ENCODE results near the gene ATM. TPM values are rescaled to one million over a fixed set of nuclear protein-coding genes. Genes with fewer than 3 reads are reported as not detected.
"Not testable (repeated sequence)": the region's sequence is repeated elsewhere in the genome, so short reads cannot be mapped to it uniquely, and the experiment has no call there.

ATM gene
- total RNA-seq, 1 donor from 2014 or later: 72.1 TPM

GRCh38 chr11:108402241-108402640 lies 179.4 kb downstream of the ATM start:
- Mint-ChIP-seq H3K36me3 (ENCODE audit: unreplicated experiment) (no peaks in the 10 kb centered on the region), H3K27ac (ENCODE audit: unreplicated experiment) (no peak overlapping the region), H3K27me3 (ENCODE audit: unreplicated experiment) (no peaks in the 10 kb centered on the region), H3K4me3 (ENCODE audit: unreplicated experiment) (no peak overlapping the region), H3K4me1 (ENCODE audit: unreplicated experiment) (no peaks in the 10 kb centered on the region), H3K9me3 (ENCODE audit: unreplicated experiment) (no peaks in the 10 kb centered on the region)
- DNase-seq (ENCODE audit: extremely low spot score, unreplicated experiment): no peak
- TF ChIP-seq, protein P1, sequence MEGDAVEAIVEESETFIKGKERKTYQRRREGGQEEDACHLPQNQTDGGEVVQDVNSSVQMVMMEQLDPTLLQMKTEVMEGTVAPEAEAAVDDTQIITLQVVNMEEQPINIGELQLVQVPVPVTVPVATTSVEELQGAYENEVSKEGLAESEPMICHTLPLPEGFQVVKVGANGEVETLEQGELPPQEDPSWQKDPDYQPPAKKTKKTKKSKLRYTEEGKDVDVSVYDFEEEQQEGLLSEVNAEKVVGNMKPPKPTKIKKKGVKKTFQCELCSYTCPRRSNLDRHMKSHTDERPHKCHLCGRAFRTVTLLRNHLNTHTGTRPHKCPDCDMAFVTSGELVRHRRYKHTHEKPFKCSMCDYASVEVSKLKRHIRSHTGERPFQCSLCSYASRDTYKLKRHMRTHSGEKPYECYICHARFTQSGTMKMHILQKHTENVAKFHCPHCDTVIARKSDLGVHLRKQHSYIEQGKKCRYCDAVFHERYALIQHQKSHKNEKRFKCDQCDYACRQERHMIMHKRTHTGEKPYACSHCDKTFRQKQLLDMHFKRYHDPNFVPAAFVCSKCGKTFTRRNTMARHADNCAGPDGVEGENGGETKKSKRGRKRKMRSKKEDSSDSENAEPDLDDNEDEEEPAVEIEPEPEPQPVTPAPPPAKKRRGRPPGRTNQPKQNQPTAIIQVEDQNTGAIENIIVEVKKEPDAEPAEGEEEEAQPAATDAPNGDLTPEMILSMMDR (IDR thresholded peaks at IDR 0.05): no peak

GRCh38 chr11:108403052-108403451 lies 180.2 kb downstream of the ATM start:
- no peaks in the 10 kb centered on the region for H3K4me1 Mint-ChIP-seq (ENCODE audit: unreplicated experiment)
- DNase-seq (ENCODE audit: extremely low spot score, unreplicated experiment): no peak
- H3K4me3 Mint-ChIP-seq (ENCODE audit: unreplicated experiment): no peak overlapping the region
- H3K9me3 Mint-ChIP-seq (ENCODE audit: unreplicated experiment): no peaks in the 10 kb centered on the region
- no peaks in the 10 kb centered on the region for H3K36me3 Mint-ChIP-seq (ENCODE audit: unreplicated experiment)
- H3K27ac Mint-ChIP-seq (ENCODE audit: unreplicated experiment): no peak overlapping the region
- no peaks in the 10 kb centered on the region for H3K27me3 Mint-ChIP-seq (ENCODE audit: unreplicated experiment)
- TF ChIP-seq, protein P1 (IDR thresholded peaks at IDR 0.05): no peak

DNA sequence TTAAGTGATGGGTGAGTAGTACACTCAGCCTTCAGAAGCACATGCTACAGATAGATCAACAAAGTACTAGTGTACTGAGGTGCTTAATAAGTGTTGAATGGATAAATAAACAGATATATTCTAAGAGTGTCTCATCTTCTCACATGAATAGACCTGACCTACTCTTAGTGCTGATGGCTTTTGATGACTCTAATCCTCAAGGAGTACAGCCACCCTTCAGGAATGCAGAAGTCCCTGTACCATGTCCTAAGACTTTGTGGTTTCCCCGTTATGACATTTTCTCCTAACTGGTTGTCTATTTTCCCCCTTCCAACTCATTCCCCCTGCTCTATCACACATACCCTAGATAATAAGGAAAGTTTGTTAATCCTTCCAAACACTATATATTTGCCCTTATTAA lies 182.8 kb downstream of the ATM start:
- no peak for DNase-seq (ENCODE audit: extremely low spot score, unreplicated experiment)
- Mint-ChIP-seq H3K27me3 (ENCODE audit: unreplicated experiment) (no peaks in the 10 kb centered on the region), H3K36me3 (ENCODE audit: unreplicated experiment) (no peaks in the 10 kb centered on the region), H3K27ac (ENCODE audit: unreplicated experiment) (no peak overlapping the region), H3K4me1 (ENCODE audit: unreplicated experiment) (no peaks in the 10 kb centered on the region), H3K9me3 (ENCODE audit: unreplicated experiment) (peaks cover 3% of the 10 kb centered on the region), H3K4me3 (ENCODE audit: unreplicated experiment) (no peak overlapping the region)
- TF ChIP-seq, protein P1 (IDR thresholded peaks at IDR 0.05): no peak

- Mint-ChIP-seq H3K4me3 (ENCODE audit: unreplicated experiment) (no peak overlapping the region), H3K4me1 (ENCODE audit: unreplicated experiment) (peaks cover 1% of the 10 kb centered on the region), H3K36me3 (ENCODE audit: unreplicated experiment) (no peaks in the 10 kb centered on the region), H3K27ac (ENCODE audit: unreplicated experiment) (no peak overlapping the region), H3K27me3 (ENCODE audit: unreplicated experiment) (no peaks in the 10 kb centered on the region), H3K9me3 (ENCODE audit: unreplicated experiment) (peaks cover 9% of the 10 kb centered on the region)
- TF ChIP-seq, protein P1 (IDR thresholded peaks at IDR 0.05): no peak
- no peak for DNase-seq (ENCODE audit: extremely low spot score, unreplicated experiment)
Observed at GRCh38 chr11:108414958-108415357, 192.1 kb downstream of the ATM start.

DNA sequence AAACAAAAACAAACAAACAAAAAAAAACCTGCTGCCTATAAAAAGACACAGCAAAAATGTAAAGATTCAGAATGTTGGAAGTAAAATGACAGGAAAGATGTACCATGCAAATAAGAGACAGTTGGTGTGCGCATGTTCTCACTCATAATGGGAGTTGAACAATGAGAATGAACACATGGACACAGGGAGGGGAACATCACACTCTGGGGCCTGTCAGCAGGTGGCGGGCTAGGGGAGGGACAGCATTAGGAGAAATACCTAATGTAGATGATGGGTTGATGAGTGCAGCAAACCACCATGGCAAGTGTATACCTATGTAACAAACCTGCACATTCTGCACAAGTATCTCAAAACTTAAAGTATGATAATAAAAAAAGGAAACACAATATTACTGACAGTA lies 194.7 kb downstream of the ATM start:
- H3K9me3 Mint-ChIP-seq (ENCODE audit: unreplicated experiment); H3K27me3 Mint-ChIP-seq (ENCODE audit: unreplicated experiment); H3K4me1 Mint-ChIP-seq (ENCODE audit: unreplicated experiment); H3K36me3 Mint-ChIP-seq (ENCODE audit: unreplicated experiment); DNase-seq (ENCODE audit: extremely low spot score, unreplicated experiment); H3K4me3 Mint-ChIP-seq (ENCODE audit: unreplicated experiment); H3K27ac Mint-ChIP-seq (ENCODE audit: unreplicated experiment): not testable (repeated sequence)

Other genes with a start within 250 kb of the ATM start
- gene CUL5, start 214.2 kb upstream of the ATM start, total RNA-seq: 35.8 and 37.6 TPM in 2 replicates
- gene ACAT1, start 101.5 kb upstream of the ATM start, total RNA-seq: 54.0 and 55.6 TPM in 2 replicates
- gene NPAT, start 429 bp upstream of the ATM start, total RNA-seq: 15.8 and 16.5 TPM in 2 replicates
- 0.35 and 0.91 TPM in 2 replicates for gene C11orf65, start 244.5 kb downstream of the ATM start, total RNA-seq